ENCODE results near the gene SMIM12. TPM values are rescaled to one million over a fixed set of nuclear protein-coding genes. Genes with fewer than 3 reads are reported as not detected.

The SMIM12 gene
- total RNA-seq, 1 experiment from 2014 or later, result 19.3 TPM

DNA sequence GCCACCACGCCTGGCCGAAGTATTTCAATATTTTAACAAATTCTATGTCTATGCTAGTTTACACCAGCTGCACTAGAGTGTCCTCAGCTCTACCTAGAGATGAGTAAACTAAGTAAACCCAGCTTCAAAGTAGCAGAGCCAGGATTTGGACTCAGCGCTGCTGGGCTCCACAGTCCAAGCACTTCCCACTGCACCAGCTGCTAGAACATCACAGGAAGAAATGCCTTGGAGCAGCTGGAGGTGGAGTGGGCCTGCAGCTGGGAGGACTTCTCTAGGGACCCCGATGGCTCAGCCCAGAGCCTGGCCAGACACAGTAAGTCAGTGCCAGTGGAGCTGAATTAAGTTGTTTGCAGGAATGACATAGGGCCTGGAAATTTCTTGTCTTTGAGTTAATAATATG lies 10.2 kb upstream of the SMIM12 start:
- Mint-ChIP-seq H3K9me3 (ENCODE audit: unreplicated experiment) (no peaks in the 10 kb centered on the region), H3K4me3 (ENCODE audit: unreplicated experiment) (no peak overlapping the region), H3K27ac (ENCODE audit: unreplicated experiment) (no peak overlapping the region), H3K36me3 (ENCODE audit: insufficient read depth, unreplicated experiment) (no peaks in the 10 kb centered on the region), H3K4me1 (ENCODE audit: low read depth, unreplicated experiment) (no peaks in the 10 kb centered on the region), H3K27me3 (ENCODE audit: insufficient read depth, unreplicated experiment) (peaks cover 26% of the 10 kb centered on the region)
- H3K9me3 ChIP-seq, result no peaks in the 10 kb centered on the region
- intact Hi-C loops (cut with micrococcal nuclease; ENCODE audit: unreplicated experiment), result no loop called here
- POLR2A ChIA-PET, result no interaction called here
- H3K4me3 ChIP-seq (ENCODE audit: low read depth, low read length), result no peak overlapping the region
- CTCF ChIA-PET, result interaction anchor here (2.2 kb wide), 1 partner anchor 10 kb away, joined by 7 read pairs; the partner anchor contains the start of gene SMIM12
- BruUV-seq (replicated peaks), result no TSS peak
- no peaks in the 10 kb centered on the region; the same call in 1 of the 2 replicates for H3K4me1 ChIP-seq
- no peaks in the 10 kb centered on the region; the same call in 1 of the 2 replicates for H3K27me3 ChIP-seq (replicated peaks; ENCODE audit: control insufficient read depth, insufficient read depth, low read length)
- no peak for DNase-seq
- TF ChIP-seq, protein P1, sequence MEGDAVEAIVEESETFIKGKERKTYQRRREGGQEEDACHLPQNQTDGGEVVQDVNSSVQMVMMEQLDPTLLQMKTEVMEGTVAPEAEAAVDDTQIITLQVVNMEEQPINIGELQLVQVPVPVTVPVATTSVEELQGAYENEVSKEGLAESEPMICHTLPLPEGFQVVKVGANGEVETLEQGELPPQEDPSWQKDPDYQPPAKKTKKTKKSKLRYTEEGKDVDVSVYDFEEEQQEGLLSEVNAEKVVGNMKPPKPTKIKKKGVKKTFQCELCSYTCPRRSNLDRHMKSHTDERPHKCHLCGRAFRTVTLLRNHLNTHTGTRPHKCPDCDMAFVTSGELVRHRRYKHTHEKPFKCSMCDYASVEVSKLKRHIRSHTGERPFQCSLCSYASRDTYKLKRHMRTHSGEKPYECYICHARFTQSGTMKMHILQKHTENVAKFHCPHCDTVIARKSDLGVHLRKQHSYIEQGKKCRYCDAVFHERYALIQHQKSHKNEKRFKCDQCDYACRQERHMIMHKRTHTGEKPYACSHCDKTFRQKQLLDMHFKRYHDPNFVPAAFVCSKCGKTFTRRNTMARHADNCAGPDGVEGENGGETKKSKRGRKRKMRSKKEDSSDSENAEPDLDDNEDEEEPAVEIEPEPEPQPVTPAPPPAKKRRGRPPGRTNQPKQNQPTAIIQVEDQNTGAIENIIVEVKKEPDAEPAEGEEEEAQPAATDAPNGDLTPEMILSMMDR (IDR thresholded peaks at IDR 0.05; ENCODE audit: insufficient read depth in 1 of 2, low read depth in 1 of 2, low read length in 1 of 2, severe bottlenecking in 1 of 2, unreplicated experiment in 1 of 2), result no peak
- no peaks in the 10 kb centered on the region for H3K36me3 ChIP-seq (ENCODE audit: control insufficient read depth, insufficient read depth, low read length)

DNA sequence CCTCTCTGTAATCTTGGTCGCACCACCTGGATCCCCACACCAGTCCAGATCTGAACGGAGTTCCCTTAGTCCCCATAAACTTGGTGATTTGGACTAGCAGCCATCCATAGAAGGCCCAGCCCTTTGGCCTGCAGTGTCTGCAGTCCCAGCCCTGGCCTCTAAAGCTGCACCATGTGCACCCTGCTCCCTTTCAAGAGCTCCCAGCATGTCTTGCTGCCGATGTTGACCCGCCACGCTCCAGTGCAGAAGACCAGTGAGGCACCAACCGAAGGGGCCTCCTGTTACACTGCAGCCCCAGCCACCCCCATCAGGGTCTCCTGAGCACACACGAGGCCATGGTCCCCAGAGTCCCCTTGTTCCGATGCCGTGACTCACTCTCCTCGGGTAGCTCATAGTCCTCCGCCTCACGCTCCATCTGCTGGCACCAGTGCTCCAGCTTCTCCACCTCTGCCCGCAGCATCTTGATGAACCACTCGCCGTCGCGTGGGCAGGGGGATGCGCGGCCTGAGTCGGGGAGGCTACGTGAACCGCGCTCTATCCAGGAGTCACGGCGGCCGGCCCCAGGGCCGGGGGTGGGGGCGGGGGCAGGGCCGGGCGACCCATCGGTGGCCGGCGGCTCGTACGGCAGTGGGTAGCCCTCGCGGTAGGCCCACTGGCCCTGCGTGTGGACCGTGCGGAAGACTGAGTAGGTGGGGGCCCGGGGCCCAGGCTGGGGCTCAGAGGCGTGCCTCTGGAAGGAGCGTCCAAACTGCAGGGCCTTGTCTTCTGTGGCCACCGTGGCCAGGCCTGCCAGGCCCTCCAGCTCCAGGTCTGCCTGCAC lies 8.9 kb upstream of the SMIM12 start:
- no peak for DNase-seq
- Histone ChIP-seq H3K9me3 (no peaks in the 10 kb centered on the region), H3K27me3 (replicated peaks; ENCODE audit: control insufficient read depth, insufficient read depth, low read length) (no peaks in the 10 kb centered on the region; the same call in 1 of the 2 replicates), H3K4me1 (no peaks in the 10 kb centered on the region; the same call in 1 of the 2 replicates), H3K4me3 (ENCODE audit: low read depth, low read length) (no peak overlapping the region), H3K36me3 (ENCODE audit: control insufficient read depth, insufficient read depth, low read length) (no peaks in the 10 kb centered on the region)
- intact Hi-C loops (cut with micrococcal nuclease; ENCODE audit: unreplicated experiment), result no loop called here
- Mint-ChIP-seq H3K4me3 (ENCODE audit: unreplicated experiment) (peak overlapping the region; percentile 42), H3K4me1 (ENCODE audit: low read depth, unreplicated experiment) (no peaks in the 10 kb centered on the region), H3K27ac (ENCODE audit: unreplicated experiment) (no peak overlapping the region), H3K9me3 (ENCODE audit: unreplicated experiment) (no peaks in the 10 kb centered on the region), H3K27me3 (ENCODE audit: insufficient read depth, unreplicated experiment) (peaks cover 26% of the 10 kb centered on the region), H3K36me3 (ENCODE audit: insufficient read depth, unreplicated experiment) (no peaks in the 10 kb centered on the region)
- CTCF ChIA-PET, result interaction anchor here (0.6 to 2.2 kb wide), 2 partner anchors 9 to 116 kb away, joined by 4 to 7 read pairs; partner anchors contain the start of gene SMIM12
- TF ChIP-seq, protein P1 (IDR thresholded peaks at IDR 0.05; ENCODE audit: insufficient read depth in 1 of 2, low read depth in 1 of 2, low read length in 1 of 2, severe bottlenecking in 1 of 2, unreplicated experiment in 1 of 2), result no peak
- POLR2A ChIA-PET, result no interaction called here
- no TSS peak for BruUV-seq (replicated peaks)

DNA sequence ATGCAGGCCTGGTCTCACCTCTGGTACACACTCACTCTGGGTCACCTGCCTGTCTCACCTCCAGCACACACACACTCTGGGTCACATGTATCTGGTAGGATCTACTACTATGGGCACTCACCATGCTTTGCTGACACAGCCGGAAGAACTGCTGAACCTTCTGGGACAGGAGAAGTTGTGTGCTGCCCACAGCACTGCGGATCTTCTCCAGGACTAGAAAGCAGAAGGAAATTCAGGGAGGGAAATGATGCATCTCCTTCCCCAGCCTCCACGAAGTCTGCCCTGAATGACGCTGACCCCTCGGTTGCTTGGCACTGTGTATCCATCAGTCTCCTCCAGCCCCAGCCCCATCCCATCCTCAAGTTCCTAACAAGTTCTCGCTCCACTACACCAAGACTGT lies 7.9 kb upstream of the SMIM12 start:
- no peak for DNase-seq
- no peaks in the 10 kb centered on the region for H3K9me3 Mint-ChIP-seq (ENCODE audit: unreplicated experiment)
- POLR2A ChIA-PET, result no interaction called here
- no peak overlapping the region for H3K27ac Mint-ChIP-seq (ENCODE audit: unreplicated experiment)
- H3K4me3 Mint-ChIP-seq (ENCODE audit: unreplicated experiment), result peak overlapping the region; percentile 42
- no peak overlapping the region for H3K4me3 ChIP-seq (ENCODE audit: low read depth, low read length)
- intact Hi-C loops (cut with micrococcal nuclease; ENCODE audit: unreplicated experiment), result no loop called here
- H3K36me3 ChIP-seq (ENCODE audit: control insufficient read depth, insufficient read depth, low read length), result no peaks in the 10 kb centered on the region
- peaks cover 20% of the 10 kb centered on the region for H3K27me3 Mint-ChIP-seq (ENCODE audit: insufficient read depth, unreplicated experiment)
- TF ChIP-seq, protein P1 (IDR thresholded peaks at IDR 0.05; ENCODE audit: insufficient read depth in 1 of 2, low read depth in 1 of 2, low read length in 1 of 2, severe bottlenecking in 1 of 2, unreplicated experiment in 1 of 2), result no peak
- H3K36me3 Mint-ChIP-seq (ENCODE audit: insufficient read depth, unreplicated experiment), result no peaks in the 10 kb centered on the region
- no peaks in the 10 kb centered on the region for H3K4me1 Mint-ChIP-seq (ENCODE audit: low read depth, unreplicated experiment)
- no peaks in the 10 kb centered on the region; the same call in 1 of the 2 replicates for H3K27me3 ChIP-seq (replicated peaks; ENCODE audit: control insufficient read depth, insufficient read depth, low read length)
- no peaks in the 10 kb centered on the region; the same call in 1 of the 2 replicates for H3K4me1 ChIP-seq
- H3K9me3 ChIP-seq, result no peaks in the 10 kb centered on the region
- CTCF ChIA-PET, result no interaction called here
- no TSS peak for BruUV-seq (replicated peaks)

Measured in Caco-2 (cell line).